GM06990 (cell line): ENCODE measurements around the gene AP1G2.
A peak's percentile ranks its signal among the peaks of the same experiment; 100 is the strongest.

Experiments
- DNase-seq: peaks from one replicate; pipeline ENCODE4 v3.0.0-alpha.2; 2011; ENCODE audit not compliant: insufficient read length; ENCODE audit errors: extremely low read depth
- H3K27me3 ChIP-seq: replicated peaks from 2 replicates; pipeline ENCODE4 v1.6.0; 2011; ENCODE audit warnings: low read length; ENCODE audit not compliant: control insufficient read depth, insufficient read depth
- H3K36me3 ChIP-seq: 2 replicates; pipeline ENCODE4 v1.5.1; 2011; ENCODE audit warnings: low read length; ENCODE audit not compliant: control insufficient read depth, insufficient read depth
- H3K4me3 ChIP-seq: replicated peaks from 2 replicates; pipeline ENCODE4 v1.5.1; 2011; ENCODE audit warnings: low read depth, mild to moderate bottlenecking, control low read depth, low read length
- TF ChIP-seq, protein P1 (sequence below): IDR thresholded peaks from 2 replicates; pipeline ENCODE4 v1.5.1; 2011; ENCODE audit warnings: low read length, control low read depth, mild to moderate bottlenecking, inconsistent platforms; ENCODE audit not compliant: insufficient read depth, poor library complexity, severe bottlenecking

AP1G2 gene

DNA sequence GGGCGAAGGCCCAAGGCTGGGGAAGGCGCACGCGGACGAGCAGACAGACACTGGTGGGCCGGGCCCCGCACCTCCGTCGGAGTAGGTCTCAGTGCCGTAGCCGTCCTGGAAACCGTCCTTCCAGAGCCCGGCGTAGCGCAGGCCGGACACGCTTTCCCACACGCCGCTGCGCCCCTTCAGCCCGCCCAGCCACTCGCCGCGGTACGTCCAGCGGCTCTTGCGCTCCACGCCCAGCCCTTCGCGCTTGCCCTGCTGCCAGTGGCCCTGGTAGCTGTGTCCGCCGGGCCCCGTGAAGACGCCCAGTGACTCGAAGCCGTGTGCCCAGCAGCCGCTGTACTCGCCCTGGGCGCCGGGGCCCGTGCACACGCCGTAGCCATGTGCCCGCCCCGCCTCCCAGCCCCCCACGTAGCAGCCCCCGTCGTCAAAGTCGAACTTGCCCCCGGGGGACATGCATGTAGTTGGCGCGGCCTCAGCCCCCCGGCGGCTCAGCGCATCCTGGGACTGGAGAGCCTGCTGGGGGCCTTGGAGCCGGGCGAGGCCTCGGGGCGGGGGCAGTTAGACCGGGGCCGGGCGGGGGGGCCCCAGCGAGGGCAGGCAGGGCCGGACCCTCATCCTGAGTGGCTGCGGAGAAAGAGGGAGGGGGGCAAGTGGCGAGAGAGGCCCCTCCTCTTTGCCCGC lies 9.6 kb upstream of the AP1G2 start:
- DNase-seq = no peak

DNA sequence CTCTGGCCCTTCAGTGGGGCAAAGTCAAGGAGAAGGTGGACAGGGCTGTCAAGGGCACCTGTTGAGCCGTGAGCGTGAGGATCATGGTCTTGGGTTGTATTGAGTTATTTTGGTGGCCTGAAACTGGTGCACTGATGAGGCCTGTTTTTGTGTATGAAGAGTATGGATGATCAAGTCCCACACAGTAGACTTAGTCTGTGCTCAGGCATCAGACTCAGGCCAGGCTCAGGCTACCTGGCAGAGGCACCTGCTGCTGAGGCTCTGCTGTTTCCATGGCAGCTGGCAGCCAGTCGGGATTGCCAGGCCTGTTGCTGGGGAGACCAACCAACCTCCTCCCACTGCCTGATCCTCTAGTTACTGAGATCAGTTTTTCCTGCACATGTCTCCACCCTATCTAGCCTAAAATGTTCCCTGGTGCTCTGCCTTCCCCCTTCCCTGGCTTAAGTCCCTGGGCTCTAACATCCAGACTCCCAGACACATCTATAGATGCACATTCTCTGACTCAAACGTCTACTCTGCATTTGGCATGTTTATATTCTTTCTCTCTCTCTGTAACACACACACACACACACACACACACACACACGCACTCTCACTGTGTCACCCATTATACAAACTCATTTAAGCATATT lies 5.9 kb upstream of the AP1G2 start:
- Histone ChIP-seq H3K27me3 (no peaks in the 10 kb centered on the region; the same call in 1 of the 2 replicates), H3K36me3 (no peaks in the 10 kb centered on the region), H3K4me3 (no peak overlapping the region)
- no peak for DNase-seq
- TF ChIP-seq, protein P1, sequence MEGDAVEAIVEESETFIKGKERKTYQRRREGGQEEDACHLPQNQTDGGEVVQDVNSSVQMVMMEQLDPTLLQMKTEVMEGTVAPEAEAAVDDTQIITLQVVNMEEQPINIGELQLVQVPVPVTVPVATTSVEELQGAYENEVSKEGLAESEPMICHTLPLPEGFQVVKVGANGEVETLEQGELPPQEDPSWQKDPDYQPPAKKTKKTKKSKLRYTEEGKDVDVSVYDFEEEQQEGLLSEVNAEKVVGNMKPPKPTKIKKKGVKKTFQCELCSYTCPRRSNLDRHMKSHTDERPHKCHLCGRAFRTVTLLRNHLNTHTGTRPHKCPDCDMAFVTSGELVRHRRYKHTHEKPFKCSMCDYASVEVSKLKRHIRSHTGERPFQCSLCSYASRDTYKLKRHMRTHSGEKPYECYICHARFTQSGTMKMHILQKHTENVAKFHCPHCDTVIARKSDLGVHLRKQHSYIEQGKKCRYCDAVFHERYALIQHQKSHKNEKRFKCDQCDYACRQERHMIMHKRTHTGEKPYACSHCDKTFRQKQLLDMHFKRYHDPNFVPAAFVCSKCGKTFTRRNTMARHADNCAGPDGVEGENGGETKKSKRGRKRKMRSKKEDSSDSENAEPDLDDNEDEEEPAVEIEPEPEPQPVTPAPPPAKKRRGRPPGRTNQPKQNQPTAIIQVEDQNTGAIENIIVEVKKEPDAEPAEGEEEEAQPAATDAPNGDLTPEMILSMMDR = no peak

More for the DNA sequence above, 9.6 kb upstream of the AP1G2 start:
- no peaks in the 10 kb centered on the region for H3K36me3 ChIP-seq
- TF ChIP-seq, protein P1 = no peak
- peak overlapping the region; percentile 60 for H3K4me3 ChIP-seq
- H3K27me3 ChIP-seq = no peaks in the 10 kb centered on the region; the same call in 1 of the 2 replicates

DNA sequence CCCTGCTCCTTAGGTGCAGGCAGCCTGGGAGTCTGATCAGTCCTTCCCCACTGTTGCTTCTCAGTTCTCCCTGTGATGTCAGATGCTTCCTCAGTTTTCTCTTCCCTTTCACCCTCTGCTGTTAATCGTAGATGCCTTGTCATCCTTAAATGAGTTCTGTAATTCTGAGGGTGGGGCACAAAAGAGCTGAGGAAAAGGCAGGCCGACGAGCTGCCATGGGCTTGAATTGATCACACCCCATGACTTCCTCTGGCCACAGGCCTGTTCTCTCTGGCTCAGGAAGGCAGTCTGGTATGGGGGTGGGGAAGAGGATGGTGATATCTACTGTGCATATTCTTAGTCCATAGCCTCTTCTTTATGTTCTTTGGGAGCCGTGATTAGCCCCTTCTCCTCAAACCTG lies 5.2 kb upstream of the AP1G2 start:
- TF ChIP-seq, protein P1 = no peak

DNA sequence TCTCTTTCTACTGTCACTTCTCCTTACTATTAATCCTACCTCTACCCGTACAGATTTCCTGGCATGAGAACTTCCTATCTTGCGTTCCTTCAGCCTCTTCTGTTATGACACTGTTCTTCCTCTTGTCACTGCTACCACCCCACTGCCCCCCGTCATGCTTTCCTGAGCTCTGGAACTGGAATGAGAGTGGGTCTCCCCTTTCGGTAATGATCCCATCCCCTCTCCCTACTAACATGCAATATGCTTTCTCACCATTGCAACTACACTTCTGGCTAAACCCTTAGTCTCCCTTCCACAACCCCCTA lies 4.9 kb upstream of the AP1G2 start:
- DNase-seq = no peak
- Histone ChIP-seq H3K27me3 (no peaks in the 10 kb centered on the region; the same call in 1 of the 2 replicates), H3K4me3 (no peak overlapping the region), H3K36me3 (no peaks in the 10 kb centered on the region)
- TF ChIP-seq, protein P1 = no peak

More for the DNA sequence above, 5.2 kb upstream of the AP1G2 start:
- H3K27me3 ChIP-seq = no peaks in the 10 kb centered on the region; the same call in 1 of the 2 replicates
- DNase-seq = no peak
- no peak overlapping the region for H3K4me3 ChIP-seq
- H3K36me3 ChIP-seq = no peaks in the 10 kb centered on the region

DNA sequence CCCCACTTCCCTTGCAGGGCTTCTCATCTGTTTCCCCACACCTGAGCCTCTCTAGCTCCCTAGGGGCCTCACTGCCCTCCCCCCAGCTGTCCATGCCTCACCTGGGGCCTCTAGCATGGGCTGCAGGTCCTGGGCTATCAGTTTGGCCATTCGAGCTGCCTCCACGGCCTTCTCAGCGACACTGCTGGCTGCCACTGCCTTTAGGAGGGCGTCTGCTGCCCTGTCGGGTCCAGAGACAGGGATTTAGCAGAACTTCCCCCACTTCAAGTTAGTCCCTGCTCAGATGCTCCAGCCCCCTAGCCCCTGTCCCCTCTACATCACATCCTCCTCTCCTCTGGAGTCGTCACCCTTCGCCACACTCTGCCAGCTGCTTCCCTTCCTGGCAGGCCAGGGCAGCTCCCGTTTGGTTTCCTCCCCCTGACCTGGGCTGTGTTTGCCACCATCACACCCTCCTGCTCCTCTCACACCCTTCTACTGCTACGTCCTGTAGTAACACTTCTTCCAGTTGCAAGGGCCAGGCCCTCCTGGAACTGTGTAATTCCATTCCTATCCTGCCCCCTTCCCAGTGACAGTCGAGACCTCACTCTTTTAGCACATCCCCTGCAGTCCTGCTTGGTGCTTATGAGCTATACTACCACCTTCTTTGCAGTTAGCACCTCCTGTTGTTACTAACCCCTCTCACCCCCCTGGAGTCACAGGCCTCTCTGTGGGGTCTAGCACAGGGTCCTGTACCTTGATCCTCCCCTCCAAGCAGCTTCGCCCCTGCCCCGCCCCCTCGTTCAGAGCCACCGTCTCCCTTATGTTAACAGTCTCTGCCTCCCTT lies 4.3 kb upstream of the AP1G2 start:
- Histone ChIP-seq H3K4me3 (no peak overlapping the region), H3K27me3 (no peaks in the 10 kb centered on the region; the same call in 1 of the 2 replicates), H3K36me3 (no peaks in the 10 kb centered on the region)
- TF ChIP-seq, protein P1 = no peak
- no peak for DNase-seq
